Endodermal cell (in vitro differentiated cells): Measurements from ENCODE around the gene ARL14. TPM values are rescaled to one million over a fixed set of nuclear protein-coding genes. Genes with fewer than 3 reads are reported as not detected.

Experiments used
- DNase-seq: peaks from one replicate; pipeline ENCODE4 v3.0.0-alpha.2; 2017
- H3K27ac ChIP-seq: 2 replicates; pipeline ENCODE4 v1.5.1; 2013; ENCODE audit warnings: mild to moderate bottlenecking, low read depth, low read length, moderate library complexity
- H3K27me3 ChIP-seq: 2 replicates; pipeline ENCODE4 v1.6.1; 2013; ENCODE audit warnings: mild to moderate bottlenecking, low read length, moderate library complexity; ENCODE audit not compliant: insufficient read depth, control insufficient read depth, poor library complexity, severe bottlenecking
- H3K36me3 ChIP-seq: 2 replicates; pipeline ENCODE4 v1.7.0; 2013; ENCODE audit warnings: mild to moderate bottlenecking, low read length, moderate library complexity; ENCODE audit not compliant: control insufficient read depth, insufficient read depth
- H3K4me1 ChIP-seq: one replicate; pipeline ENCODE4 v1.7.0; 2013; ENCODE audit warnings: low read length; ENCODE audit not compliant: control insufficient read depth, insufficient read depth
- H3K4me3 ChIP-seq: 2 replicates; pipeline ENCODE4 v1.5.1; 2013; ENCODE audit warnings: mild to moderate bottlenecking, low read length, moderate library complexity
- H3K9ac ChIP-seq: 2 replicates; pipeline ENCODE4 v1.6.1; 2013; ENCODE audit warnings: mild to moderate bottlenecking, low read length, moderate library complexity; ENCODE audit not compliant: poor library complexity, severe bottlenecking; ENCODE audit errors: extremely low read depth
- H3K9me3 ChIP-seq: 2 replicates; pipeline ENCODE4 v1.6.1; 2013; ENCODE audit warnings: mild to moderate bottlenecking, low read length, moderate library complexity; ENCODE audit not compliant: control insufficient read depth
- H3K27ac Mint-ChIP-seq: 2 replicates; pipeline ENCODE4 v1.8.0; 2020; ENCODE audit warnings: mixed read lengths
- H3K27me3 Mint-ChIP-seq: 2 replicates; pipeline ENCODE4 v1.8.0; 2021; ENCODE audit warnings: mild to moderate bottlenecking, mixed read lengths; ENCODE audit not compliant: insufficient read depth
- H3K36me3 Mint-ChIP-seq: 2 replicates; pipeline ENCODE4 v1.8.0; 2020; ENCODE audit warnings: low read depth, mixed read lengths
- H3K4me1 Mint-ChIP-seq: 2 replicates; pipeline ENCODE4 v1.8.0; 2020; ENCODE audit warnings: mixed read lengths
- H3K4me3 Mint-ChIP-seq: 2 replicates; pipeline ENCODE4 v1.8.0; 2020; ENCODE audit warnings: mild to moderate bottlenecking, moderate library complexity, mixed read lengths
- H3K9me3 Mint-ChIP-seq: 2 replicates; pipeline ENCODE4 v1.8.0; 2020; ENCODE audit warnings: mild to moderate bottlenecking, mixed read lengths
- CTCF ChIP-seq: fragments of 200-600 bp; sonication (generic); conservative IDR thresholded peaks from 2 replicates; pipeline ENCODE4 v1.5.0; 2021; ENCODE audit warnings: antibody characterized with exemption, mild to moderate bottlenecking
- WGBS, 2 experiments: methylation state at CpG; one replicate each; pipeline versions ENCODE4 v1.1.5 to v1.1.7; 2013; ENCODE audit warnings: missing lambda C conversion rate in 2 of 2, mixed read lengths in 1 of 2; ENCODE audit not compliant: insufficient coverage in 1 of 2, insufficient read length in 1 of 2; 5-methylcytosine and 5-hydroxymethylcytosine counted together
- total RNA-seq, 2 donors: library from RNA; stranded (reverse); fragmentation: NEBNext Ultra II Directional in 1 of 2; extraction: Animal tissue kit (Norgen Biotek cat#: 25700) in 1 of 2; gene quantifications; 2 replicates in 1 of 2; 3 replicates in 1 of 2; pipeline ENCODE4 v1.2.1, GENCODE V29; 2021

ARL14 gene
- total RNA-seq, 2 donors from 2014 or later: not detected

- no peak overlapping the region for H3K4me3 Mint-ChIP-seq
- no peak overlapping the region for H3K9ac ChIP-seq
- no peak for DNase-seq
- H3K4me1 Mint-ChIP-seq: peaks cover 20% of the 10 kb centered on the region
- H3K9me3 ChIP-seq: no peaks in the 10 kb centered on the region
- TF ChIP-seq CTCF: no peak
- H3K9me3 Mint-ChIP-seq: no peaks in the 10 kb centered on the region
- H3K4me3 ChIP-seq: no peak overlapping the region
- no peaks in the 10 kb centered on the region for H3K36me3 ChIP-seq
- H3K27me3 Mint-ChIP-seq: peaks cover 5% of the 10 kb centered on the region
- peaks cover 4% of the 10 kb centered on the region for H3K4me1 ChIP-seq
- H3K36me3 Mint-ChIP-seq: no peaks in the 10 kb centered on the region
- H3K27me3 ChIP-seq: peaks cover 26% of the 10 kb centered on the region
- no peak overlapping the region for H3K27ac ChIP-seq
- 100% methylated on average over 1 of the region's 1 CpG; no CpG with 5 or more reads in 1 of the 2 experiments for WGBS, 2 experiments
- H3K27ac Mint-ChIP-seq: no peak overlapping the region
Observed at GRCh38 chr3:160702290-160702689, 25.3 kb downstream of the ARL14 start.

GRCh38 chr3:160703974-160704373 lies 27.0 kb downstream of the ARL14 start:
- no peak overlapping the region for H3K4me3 ChIP-seq
- no peaks in the 10 kb centered on the region for H3K36me3 ChIP-seq
- H3K4me1 Mint-ChIP-seq: peaks cover 4% of the 10 kb centered on the region
- WGBS, 2 experiments: 89 to 97% methylated on average over 2 of the region's 2 CpGs
- no peak overlapping the region for H3K4me3 Mint-ChIP-seq
- no peak overlapping the region for H3K27ac ChIP-seq
- H3K27me3 Mint-ChIP-seq: peaks cover 5% of the 10 kb centered on the region
- H3K27ac Mint-ChIP-seq: no peak overlapping the region
- no peaks in the 10 kb centered on the region for H3K9me3 ChIP-seq
- TF ChIP-seq CTCF: no peak
- no peaks in the 10 kb centered on the region for H3K9me3 Mint-ChIP-seq
- no peak overlapping the region for H3K9ac ChIP-seq
- no peaks in the 10 kb centered on the region for H3K4me1 ChIP-seq
- no peaks in the 10 kb centered on the region for H3K36me3 Mint-ChIP-seq
- no peak for DNase-seq
- peaks cover 26% of the 10 kb centered on the region for H3K27me3 ChIP-seq

- peaks cover 26% of the 10 kb centered on the region for H3K27me3 ChIP-seq
- WGBS, 2 experiments: 65% methylated on average over 3 of the region's 4 CpGs; no CpG with 5 or more reads in 1 of the 2 experiments
- H3K9me3 ChIP-seq: no peaks in the 10 kb centered on the region
- no peak overlapping the region for H3K4me3 ChIP-seq
- H3K9ac ChIP-seq: no peak overlapping the region
- peaks cover 2% of the 10 kb centered on the region for H3K27me3 Mint-ChIP-seq
- H3K9me3 Mint-ChIP-seq: no peaks in the 10 kb centered on the region
- TF ChIP-seq CTCF: peak; percentile 80
- peak; percentile 58 for DNase-seq
- no peak overlapping the region for H3K4me3 Mint-ChIP-seq
- no peak overlapping the region for H3K27ac Mint-ChIP-seq
- no peaks in the 10 kb centered on the region for H3K4me1 ChIP-seq
- H3K27ac ChIP-seq: no peak overlapping the region
- no peaks in the 10 kb centered on the region for H3K36me3 Mint-ChIP-seq
- H3K4me1 Mint-ChIP-seq: peaks cover 4% of the 10 kb centered on the region
- no peaks in the 10 kb centered on the region for H3K36me3 ChIP-seq
Observed at GRCh38 chr3:160707187-160707794, 30.3 kb downstream of the ARL14 start.
